Measurements from ENCODE around the gene GNPTAB. TPM values are rescaled to one million over a fixed set of nuclear protein-coding genes. Genes with fewer than 3 reads are reported as not detected.
"Not testable (repeated sequence)": the region's sequence is repeated elsewhere in the genome, so short reads cannot be mapped to it uniquely, and the experiment has no call there.

The GNPTAB gene
- total RNA-seq, 1 experiment from 2014 or later, result 40.8 TPM

DNA sequence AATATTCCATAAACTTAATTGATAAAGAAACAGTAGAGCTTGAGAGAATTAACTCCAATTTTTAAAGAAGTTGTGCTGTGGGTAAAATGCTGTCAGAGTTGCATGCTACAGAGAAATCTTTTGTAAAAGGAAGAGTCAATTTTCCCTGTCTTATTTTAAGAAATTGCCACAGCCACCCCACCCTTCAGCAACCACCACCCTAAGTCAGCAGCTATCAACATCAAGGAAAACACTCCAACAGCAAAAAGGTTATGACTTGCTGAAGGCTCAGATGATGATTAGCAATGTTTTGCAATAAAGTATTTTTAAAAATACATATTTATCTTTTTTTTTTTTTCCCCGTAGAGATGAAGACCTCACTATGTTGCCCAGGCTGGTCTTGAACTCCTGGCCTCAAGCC lies 40.2 kb upstream of the GNPTAB start:
- H3K4me1 ChIP-seq (ENCODE audit: control insufficient read depth, insufficient read depth, low read length), result no peaks in the 10 kb centered on the region
- TF ChIP-seq POLR2AphosphoS5 (IDR thresholded peaks at IDR 0.05; ENCODE audit: low read depth, low read length) (no peak), TCF7L2 (IDR thresholded peaks at IDR 0.05; ENCODE audit: low read depth, low read length) (no peak), SIN3A (IDR thresholded peaks at IDR 0.05; ENCODE audit: borderline replicate concordance, insufficient read depth, low read depth, low read length) (no peak)
- TF ChIP-seq, protein P1, sequence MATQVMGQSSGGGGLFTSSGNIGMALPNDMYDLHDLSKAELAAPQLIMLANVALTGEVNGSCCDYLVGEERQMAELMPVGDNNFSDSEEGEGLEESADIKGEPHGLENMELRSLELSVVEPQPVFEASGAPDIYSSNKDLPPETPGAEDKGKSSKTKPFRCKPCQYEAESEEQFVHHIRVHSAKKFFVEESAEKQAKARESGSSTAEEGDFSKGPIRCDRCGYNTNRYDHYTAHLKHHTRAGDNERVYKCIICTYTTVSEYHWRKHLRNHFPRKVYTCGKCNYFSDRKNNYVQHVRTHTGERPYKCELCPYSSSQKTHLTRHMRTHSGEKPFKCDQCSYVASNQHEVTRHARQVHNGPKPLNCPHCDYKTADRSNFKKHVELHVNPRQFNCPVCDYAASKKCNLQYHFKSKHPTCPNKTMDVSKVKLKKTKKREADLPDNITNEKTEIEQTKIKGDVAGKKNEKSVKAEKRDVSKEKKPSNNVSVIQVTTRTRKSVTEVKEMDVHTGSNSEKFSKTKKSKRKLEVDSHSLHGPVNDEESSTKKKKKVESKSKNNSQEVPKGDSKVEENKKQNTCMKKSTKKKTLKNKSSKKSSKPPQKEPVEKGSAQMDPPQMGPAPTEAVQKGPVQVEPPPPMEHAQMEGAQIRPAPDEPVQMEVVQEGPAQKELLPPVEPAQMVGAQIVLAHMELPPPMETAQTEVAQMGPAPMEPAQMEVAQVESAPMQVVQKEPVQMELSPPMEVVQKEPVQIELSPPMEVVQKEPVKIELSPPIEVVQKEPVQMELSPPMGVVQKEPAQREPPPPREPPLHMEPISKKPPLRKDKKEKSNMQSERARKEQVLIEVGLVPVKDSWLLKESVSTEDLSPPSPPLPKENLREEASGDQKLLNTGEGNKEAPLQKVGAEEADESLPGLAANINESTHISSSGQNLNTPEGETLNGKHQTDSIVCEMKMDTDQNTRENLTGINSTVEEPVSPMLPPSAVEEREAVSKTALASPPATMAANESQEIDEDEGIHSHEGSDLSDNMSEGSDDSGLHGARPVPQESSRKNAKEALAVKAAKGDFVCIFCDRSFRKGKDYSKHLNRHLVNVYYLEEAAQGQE (IDR thresholded peaks at IDR 0.05; ENCODE audit: insufficient read depth in 1 of 2, low read depth in 2 of 2, low read length in 1 of 2), result no peak
- TF ChIP-seq, protein P2, sequence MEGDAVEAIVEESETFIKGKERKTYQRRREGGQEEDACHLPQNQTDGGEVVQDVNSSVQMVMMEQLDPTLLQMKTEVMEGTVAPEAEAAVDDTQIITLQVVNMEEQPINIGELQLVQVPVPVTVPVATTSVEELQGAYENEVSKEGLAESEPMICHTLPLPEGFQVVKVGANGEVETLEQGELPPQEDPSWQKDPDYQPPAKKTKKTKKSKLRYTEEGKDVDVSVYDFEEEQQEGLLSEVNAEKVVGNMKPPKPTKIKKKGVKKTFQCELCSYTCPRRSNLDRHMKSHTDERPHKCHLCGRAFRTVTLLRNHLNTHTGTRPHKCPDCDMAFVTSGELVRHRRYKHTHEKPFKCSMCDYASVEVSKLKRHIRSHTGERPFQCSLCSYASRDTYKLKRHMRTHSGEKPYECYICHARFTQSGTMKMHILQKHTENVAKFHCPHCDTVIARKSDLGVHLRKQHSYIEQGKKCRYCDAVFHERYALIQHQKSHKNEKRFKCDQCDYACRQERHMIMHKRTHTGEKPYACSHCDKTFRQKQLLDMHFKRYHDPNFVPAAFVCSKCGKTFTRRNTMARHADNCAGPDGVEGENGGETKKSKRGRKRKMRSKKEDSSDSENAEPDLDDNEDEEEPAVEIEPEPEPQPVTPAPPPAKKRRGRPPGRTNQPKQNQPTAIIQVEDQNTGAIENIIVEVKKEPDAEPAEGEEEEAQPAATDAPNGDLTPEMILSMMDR (IDR thresholded peaks at IDR 0.05), result no peak
- H3K36me3 ChIP-seq (ENCODE audit: control insufficient read depth, insufficient read depth, low read length), result no peaks in the 10 kb centered on the region
- H3K27ac ChIP-seq (ENCODE audit: low read length), result no peak overlapping the region
- ChIA-PET POLR2A (no interaction called here), CTCF (interaction anchor here (1.0 kb wide), 1 partner anchor 41 kb away, joined by 3 read pairs; no protein-coding TSS in a partner anchor)
- no peaks in the 10 kb centered on the region for H3K27me3 ChIP-seq (ENCODE audit: control insufficient read depth, insufficient read depth, low read length)
- DNase-seq (ENCODE audit: low read depth, low spot score), result no peak
- in situ Hi-C loops (cut with HindIII; ENCODE audit: low pct_unique_long_range_greater_than_20kb, low sequenced_read_pairs) (no loop called here), intact Hi-C loops (cut with micrococcal nuclease; ENCODE audit: unreplicated experiment) (no loop called here)
- BruUV-seq (replicated peaks), result no TSS peak
- no peak for ATAC-seq
- H3K4me3 ChIP-seq (ENCODE audit: low read depth in 2 of 2, low read length in 2 of 2), result no peak overlapping the region
- no peaks in the 10 kb centered on the region for H3K9me3 ChIP-seq (ENCODE audit: control insufficient read depth, insufficient read depth, low read depth, low read length)

DNA sequence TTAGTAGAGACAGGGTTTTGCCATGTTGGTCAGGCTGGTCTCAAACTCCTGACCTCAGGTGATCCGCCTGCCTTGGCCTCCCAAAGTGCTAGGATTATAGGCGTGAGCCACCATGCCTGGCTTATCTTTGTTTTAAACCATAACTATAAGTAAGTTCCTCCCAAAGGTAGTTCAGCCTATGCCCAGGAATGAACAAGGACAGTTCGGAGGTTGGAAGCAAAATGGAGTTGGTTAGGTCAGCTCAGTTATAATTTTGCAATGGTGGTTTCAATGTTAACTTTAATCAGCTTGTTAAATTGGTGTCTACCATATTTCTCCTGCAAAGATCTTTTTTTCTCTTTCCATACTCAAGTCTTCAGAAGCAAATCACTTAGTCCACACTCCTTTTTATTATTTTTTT lies 36.9 kb upstream of the GNPTAB start:
- H3K9me3 ChIP-seq (ENCODE audit: control insufficient read depth, insufficient read depth, low read depth, low read length); BruUV-seq (replicated peaks); H3K4me3 ChIP-seq (ENCODE audit: low read depth in 2 of 2, low read length in 2 of 2); H3K36me3 ChIP-seq (ENCODE audit: control insufficient read depth, insufficient read depth, low read length); ATAC-seq; H3K27ac ChIP-seq (ENCODE audit: low read length); in situ Hi-C loops (cut with HindIII; ENCODE audit: low pct_unique_long_range_greater_than_20kb, low sequenced_read_pairs); POLR2A ChIA-PET; CTCF ChIA-PET; H3K4me1 ChIP-seq (ENCODE audit: control insufficient read depth, insufficient read depth, low read length); intact Hi-C loops (cut with micrococcal nuclease; ENCODE audit: unreplicated experiment); DNase-seq (ENCODE audit: low read depth, low spot score); H3K27me3 ChIP-seq (ENCODE audit: control insufficient read depth, insufficient read depth, low read length): not testable (repeated sequence)

DNA sequence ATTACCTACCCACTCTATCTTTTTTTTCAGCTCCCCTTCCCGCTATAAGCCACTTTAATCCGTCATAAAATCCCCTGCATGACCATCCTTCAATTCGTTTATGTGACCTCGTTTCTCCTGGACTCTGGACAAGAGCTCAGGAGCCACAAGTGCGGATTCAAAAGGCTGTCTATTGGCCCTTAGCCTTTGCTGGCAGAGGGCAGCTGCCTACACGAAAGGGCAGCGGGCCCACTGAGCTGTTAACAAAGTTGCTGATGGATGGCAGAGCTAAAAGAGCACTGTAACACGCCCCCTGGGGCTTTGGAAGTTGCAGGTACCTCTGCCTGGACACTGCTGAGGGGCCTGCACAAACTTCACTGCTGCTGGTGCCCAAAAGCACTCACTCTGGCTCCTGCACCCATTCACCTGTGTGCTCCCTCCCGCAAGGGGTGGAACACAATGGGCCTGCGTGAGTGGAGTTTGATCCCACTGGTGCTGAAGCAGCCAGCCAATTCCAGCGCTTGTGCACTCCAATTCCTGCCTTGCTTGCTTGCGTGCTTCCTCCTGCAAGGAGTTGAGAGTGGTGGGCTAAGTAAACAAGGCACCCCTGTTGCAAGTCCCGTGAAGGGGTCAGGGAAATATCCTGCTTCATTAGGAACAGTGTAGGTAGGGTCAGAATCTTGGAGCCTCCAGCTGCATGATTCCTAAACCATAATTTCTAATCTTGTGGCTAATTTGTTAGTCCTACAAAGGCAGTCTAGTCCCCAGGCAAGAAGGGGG lies 36.0 kb upstream of the GNPTAB start:
- intact Hi-C loops (cut with micrococcal nuclease; ENCODE audit: unreplicated experiment), result no loop called here
- ATAC-seq (no peak), DNase-seq (ENCODE audit: low read depth, low spot score) (no peak)
- TF ChIP-seq, protein P1 (IDR thresholded peaks at IDR 0.05; ENCODE audit: insufficient read depth in 1 of 2, low read depth in 2 of 2, low read length in 1 of 2), result no peak
- TF ChIP-seq TCF7L2 (IDR thresholded peaks at IDR 0.05; ENCODE audit: low read depth, low read length) (no peak), SIN3A (IDR thresholded peaks at IDR 0.05; ENCODE audit: borderline replicate concordance, insufficient read depth, low read depth, low read length) (no peak), POLR2AphosphoS5 (IDR thresholded peaks at IDR 0.05; ENCODE audit: low read depth, low read length) (no peak)
- TF ChIP-seq, protein P2 (IDR thresholded peaks at IDR 0.05), result no peak
- in situ Hi-C loops (cut with HindIII; ENCODE audit: low pct_unique_long_range_greater_than_20kb, low sequenced_read_pairs), result no loop called here
- no peak overlapping the region for H3K4me3 ChIP-seq (ENCODE audit: low read depth in 2 of 2, low read length in 2 of 2)
- H3K27ac ChIP-seq (ENCODE audit: low read length), result no peak overlapping the region
- no peaks in the 10 kb centered on the region for H3K27me3 ChIP-seq (ENCODE audit: control insufficient read depth, insufficient read depth, low read length)
- no peaks in the 10 kb centered on the region for H3K36me3 ChIP-seq (ENCODE audit: control insufficient read depth, insufficient read depth, low read length)
- ChIA-PET POLR2A (no interaction called here), CTCF (no interaction called here)
- BruUV-seq (replicated peaks), result no TSS peak
- H3K9me3 ChIP-seq (ENCODE audit: control insufficient read depth, insufficient read depth, low read depth, low read length), result no peaks in the 10 kb centered on the region
- H3K4me1 ChIP-seq (ENCODE audit: control insufficient read depth, insufficient read depth, low read length), result no peaks in the 10 kb centered on the region

Data from Panc1 (cell line).